Type B pancreatic cell (in vitro differentiated cells): Measurements from ENCODE around the gene PVALEF. TPM values are rescaled to one million over a fixed set of nuclear protein-coding genes. Genes with fewer than 3 reads are reported as not detected.

Experiments
- DNase-seq: peaks from one replicate; pipeline ENCODE4 v3.0.0; 2021; ENCODE audit warnings: mixed read lengths; ENCODE audit not compliant: unreplicated experiment; ENCODE audit errors: extremely low spot score
- H3K27ac Mint-ChIP-seq: 2 replicates; pipeline ENCODE4 v1.8.0; 2021; ENCODE audit warnings: mild to moderate bottlenecking, mixed read lengths
- H3K27me3 Mint-ChIP-seq: 2 replicates; pipeline ENCODE4 v1.8.0; 2021; ENCODE audit warnings: mixed read lengths
- H3K36me3 Mint-ChIP-seq: 2 replicates; pipeline ENCODE4 v1.8.0; 2021; ENCODE audit warnings: mixed read lengths
- H3K4me1 Mint-ChIP-seq: one replicate; pipeline ENCODE4 v1.8.0; 2021; ENCODE audit warnings: mixed read lengths; ENCODE audit not compliant: unreplicated experiment
- H3K4me3 Mint-ChIP-seq: 2 replicates; pipeline ENCODE4 v1.8.0; 2021; ENCODE audit warnings: mild to moderate bottlenecking, mixed read lengths
- H3K9me3 Mint-ChIP-seq: 2 replicates; pipeline ENCODE4 v1.8.0; 2021; ENCODE audit warnings: mixed read lengths
- CTCF ChIP-seq: fragments of 200-600 bp; sonication (generic); conservative IDR thresholded peaks from 2 replicates; pipeline ENCODE4 v1.5.0; 2021; ENCODE audit warnings: antibody characterized with exemption, mild to moderate bottlenecking
- total RNA-seq: library from RNA; stranded (reverse); gene quantifications from 2 replicates; pipeline ENCODE4 v1.2.1, GENCODE V29; 2021; ENCODE audit warnings: low replicate concordance

PVALEF gene
- total RNA-seq, 1 donor from 2014 or later: not detected

GRCh38 chr17:81200201-81200600 is 34.9 kb downstream of the PVALEF start:
- no peak for DNase-seq
- H3K27me3 Mint-ChIP-seq: no peaks in the 10 kb centered on the region
- no peaks in the 10 kb centered on the region for H3K36me3 Mint-ChIP-seq
- H3K27ac Mint-ChIP-seq: no peak overlapping the region
- H3K4me1 Mint-ChIP-seq: no peaks in the 10 kb centered on the region
- no peaks in the 10 kb centered on the region for H3K9me3 Mint-ChIP-seq
- no peak for TF ChIP-seq CTCF
- no peak overlapping the region for H3K4me3 Mint-ChIP-seq

GRCh38 chr17:81200695-81201580 is 35.6 kb downstream of the PVALEF start:
- Mint-ChIP-seq H3K4me3 (no peak overlapping the region), H3K27ac (no peak overlapping the region), H3K36me3 (no peaks in the 10 kb centered on the region), H3K4me1 (no peaks in the 10 kb centered on the region), H3K9me3 (no peaks in the 10 kb centered on the region), H3K27me3 (no peaks in the 10 kb centered on the region)
- TF ChIP-seq CTCF: peak; percentile 76
- DNase-seq: no peak

GRCh38 chr17:81202318-81202717 is 37.0 kb downstream of the PVALEF start:
- Mint-ChIP-seq H3K4me1 (no peaks in the 10 kb centered on the region), H3K4me3 (no peak overlapping the region), H3K27ac (no peak overlapping the region), H3K27me3 (no peaks in the 10 kb centered on the region), H3K9me3 (no peaks in the 10 kb centered on the region), H3K36me3 (no peaks in the 10 kb centered on the region)
- no peak for DNase-seq
- TF ChIP-seq CTCF: no peak

- TF ChIP-seq CTCF: no peak
- no peaks in the 10 kb centered on the region for H3K4me1 Mint-ChIP-seq
- H3K27me3 Mint-ChIP-seq: no peaks in the 10 kb centered on the region
- DNase-seq: no peak
- H3K27ac Mint-ChIP-seq: no peak overlapping the region
- H3K4me3 Mint-ChIP-seq: no peak overlapping the region
- H3K36me3 Mint-ChIP-seq: no peaks in the 10 kb centered on the region
- H3K9me3 Mint-ChIP-seq: no peaks in the 10 kb centered on the region
Observed at GRCh38 chr17:81203136-81203535, 37.8 kb downstream of the PVALEF start.

- no peak for TF ChIP-seq CTCF
- Mint-ChIP-seq H3K4me1 (no peaks in the 10 kb centered on the region), H3K9me3 (no peaks in the 10 kb centered on the region), H3K4me3 (no peak overlapping the region), H3K27ac (no peak overlapping the region), H3K27me3 (no peaks in the 10 kb centered on the region), H3K36me3 (no peaks in the 10 kb centered on the region)
- DNase-seq: no peak
Observed at GRCh38 chr17:81204578-81204977, 39.3 kb downstream of the PVALEF start.
